KOPT-K1 (cell line): Measurements from ENCODE around the gene TRIM39.

ENCODE experiments used
- H3K27ac ChIP-seq: fragments of 200-600 bp; sonication (generic); 2 replicates; pipeline ENCODE4 v1.5.1; 2016; ENCODE audit warnings: antibody characterized with exemption, mild to moderate bottlenecking, low read depth, low read length; ENCODE audit not compliant: poor library complexity, severe bottlenecking
- H3K36me3 ChIP-seq: fragments of 200-600 bp; sonication (generic); 2 replicates; pipeline ENCODE4 v1.5.1; 2017; ENCODE audit warnings: antibody characterized with exemption, mild to moderate bottlenecking, low read length, moderate library complexity; ENCODE audit not compliant: insufficient read depth
- H3K9me3 ChIP-seq: fragments of 200-600 bp; sonication (generic); 2 replicates; pipeline ENCODE4 v1.5.1; 2017; ENCODE audit warnings: antibody characterized with exemption, low read length, mild to moderate bottlenecking; ENCODE audit not compliant: insufficient read depth, poor library complexity, severe bottlenecking

TRIM39 gene

DNA sequence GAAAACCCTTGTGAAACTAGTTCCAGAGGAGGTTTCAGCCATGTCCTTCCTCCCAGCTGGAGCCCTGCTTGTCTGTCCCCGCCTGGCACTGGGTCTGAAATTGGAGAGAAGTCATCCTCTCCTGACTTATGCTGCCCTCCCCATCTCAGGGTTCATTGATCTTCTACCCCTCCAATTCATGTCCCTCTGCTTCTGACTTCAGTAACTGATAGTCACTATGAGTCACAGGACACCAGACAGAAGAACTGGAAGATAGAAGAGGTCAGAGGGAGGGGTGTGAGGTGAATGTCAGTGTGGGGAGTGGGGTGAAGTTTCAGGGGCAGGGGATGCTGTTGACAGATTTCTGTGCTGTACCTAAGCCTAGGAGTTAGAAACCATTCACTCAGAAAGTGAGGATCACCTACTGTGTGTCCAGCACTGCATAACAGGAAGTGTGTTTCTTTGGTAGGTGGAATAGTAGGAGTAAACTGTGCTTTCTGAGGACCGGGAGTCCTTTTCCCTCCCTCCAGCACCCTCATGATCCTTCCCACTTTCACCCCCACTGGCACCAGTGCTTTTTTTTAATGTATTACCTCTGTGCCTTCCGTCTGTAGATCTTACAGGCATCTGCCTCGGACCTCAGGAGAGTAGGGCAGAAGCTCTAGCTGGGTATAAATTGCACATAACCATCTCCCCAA is 17.6 kb downstream of the TRIM39 start:
- Histone ChIP-seq H3K27ac (peak overlapping the region; percentile 79), H3K36me3 (peaks cover 47% of the 10 kb centered on the region), H3K9me3 (no peaks in the 10 kb centered on the region)

DNA sequence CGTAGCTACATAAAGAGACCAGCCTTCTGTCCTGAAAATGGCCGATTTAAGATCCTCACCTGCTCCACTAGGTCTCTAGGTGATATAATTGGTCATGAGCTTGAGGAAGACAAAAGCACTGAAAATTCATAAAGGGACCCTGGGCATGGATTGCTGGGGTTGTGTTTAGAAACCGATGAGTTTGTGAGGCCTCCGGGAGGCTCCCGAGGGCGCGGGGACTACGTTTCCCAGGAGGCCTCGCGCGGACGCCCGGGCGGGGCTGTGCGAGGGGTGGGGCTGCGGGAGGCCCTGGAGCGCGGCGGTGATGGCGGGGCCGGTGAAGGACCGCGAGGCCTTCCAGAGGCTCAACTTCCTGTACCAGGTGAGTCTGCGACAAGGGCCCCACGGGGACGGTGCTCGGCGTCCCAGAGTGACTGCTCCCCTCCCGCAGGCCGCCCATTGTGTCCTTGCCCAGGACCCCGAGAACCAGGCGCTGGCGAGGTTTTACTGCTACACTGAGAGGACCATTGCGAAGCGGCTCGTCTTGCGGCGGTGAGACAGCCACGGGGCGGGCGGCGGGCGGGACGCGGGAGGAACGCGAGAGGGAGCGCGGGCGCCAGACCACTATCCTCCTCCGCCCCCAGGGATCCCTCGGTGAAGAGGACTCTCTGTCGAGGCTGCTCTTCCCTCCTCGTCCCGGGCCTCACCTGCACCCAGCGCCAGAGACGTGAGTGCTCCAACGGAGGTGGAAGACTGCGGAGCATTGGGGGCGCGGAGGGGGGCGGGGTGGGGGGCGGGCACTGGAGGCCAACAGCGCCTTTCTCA is 18.3 kb downstream of the TRIM39 start, which contains the start of gene RPP21:
TSS of gene RPP21 (plus strand) at position 289 of the 804 bp plus-strand sequence. CDS start at position 305, 16 bp downstream.
- H3K27ac ChIP-seq: peak within 1 kb of the TSS; percentile 79
- H3K9me3 ChIP-seq: no peaks in the 10 kb centered on the region

DNA sequence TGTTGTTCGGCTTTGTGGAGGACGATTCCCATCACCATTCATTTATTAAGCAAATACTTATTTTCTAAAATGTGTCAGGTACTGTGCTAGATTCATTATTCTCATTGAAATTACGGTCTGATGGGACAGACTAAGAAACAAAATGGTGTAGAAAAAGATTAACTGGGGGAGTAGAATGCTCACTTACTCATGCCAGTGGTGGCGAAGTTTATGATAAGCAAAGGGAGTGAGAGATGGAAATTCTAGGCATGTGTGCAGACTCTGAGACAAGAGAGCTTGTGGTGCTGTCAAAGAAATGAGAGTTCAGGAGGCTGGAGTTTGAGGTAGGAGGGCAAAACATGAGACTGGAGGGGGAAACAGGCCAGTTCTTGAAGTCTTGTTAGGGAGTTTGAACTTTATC is 19.1 kb downstream of the TRIM39 start:
- H3K36me3 ChIP-seq: peaks cover 32% of the 10 kb centered on the region
- H3K9me3 ChIP-seq: no peaks in the 10 kb centered on the region
- H3K27ac ChIP-seq: no peak overlapping the region

More for the DNA sequence above, 18.3 kb downstream of the TRIM39 start, which contains the start of gene RPP21:
- H3K36me3 ChIP-seq: peaks cover 40% of the 10 kb centered on the region

DNA sequence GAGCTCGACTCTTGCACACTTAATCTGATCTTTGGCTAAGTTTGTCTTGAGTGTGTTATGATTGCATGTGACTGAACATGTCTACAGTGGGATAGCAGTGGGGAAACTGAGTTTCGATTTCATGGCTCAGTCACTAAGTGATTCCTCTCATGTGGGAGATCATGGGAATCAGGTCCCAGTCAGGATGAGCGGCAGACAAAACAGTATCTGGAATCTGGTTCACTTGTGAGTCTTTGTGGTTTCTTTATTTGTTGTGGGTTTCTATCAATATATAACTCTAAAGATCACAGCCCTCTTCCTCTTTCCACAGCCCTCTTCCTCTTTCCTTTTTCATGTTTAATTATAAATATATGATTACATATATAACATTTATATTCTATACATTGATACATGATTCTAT is 22.2 kb downstream of the TRIM39 start:
- Histone ChIP-seq H3K27ac (no peak overlapping the region), H3K9me3 (no peaks in the 10 kb centered on the region), H3K36me3 (peaks cover 14% of the 10 kb centered on the region)

DNA sequence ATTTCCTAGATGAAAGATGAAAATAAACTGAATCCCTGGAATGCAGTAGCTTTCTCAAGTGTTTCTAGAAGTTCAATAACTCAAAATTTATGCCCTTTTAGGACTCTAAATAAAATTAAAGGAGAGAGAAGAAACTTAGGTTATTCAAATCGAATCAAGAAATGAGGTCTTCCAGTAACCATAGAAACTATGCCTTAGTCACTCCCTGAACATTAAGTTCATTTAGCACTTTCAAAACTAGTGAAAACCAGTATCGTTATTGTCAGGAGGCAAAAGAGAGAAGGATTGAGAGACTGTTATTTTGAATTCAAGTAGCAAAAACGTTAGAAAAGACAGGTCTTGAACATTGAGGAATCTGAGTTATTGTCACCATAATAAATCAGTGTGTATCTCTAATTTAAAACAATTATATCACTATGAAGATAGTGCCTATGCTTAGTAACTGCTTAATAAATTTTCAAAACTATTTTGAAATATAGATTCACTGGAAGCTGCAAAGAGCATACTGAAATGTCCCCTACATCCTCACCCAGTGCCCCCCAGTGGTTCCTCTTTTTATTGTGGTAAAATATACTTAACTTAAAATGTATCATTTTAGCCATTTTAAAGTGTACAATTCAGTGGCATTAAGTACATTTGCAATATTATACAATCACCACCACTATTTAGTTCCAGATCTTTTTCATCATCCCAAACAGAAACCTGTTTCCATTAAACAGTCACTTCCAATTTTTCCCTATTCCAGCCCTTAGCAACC is 22.9 kb downstream of the TRIM39 start:
- H3K9me3 ChIP-seq: no peaks in the 10 kb centered on the region
- no peak overlapping the region for H3K27ac ChIP-seq
- peaks cover 14% of the 10 kb centered on the region for H3K36me3 ChIP-seq

DNA sequence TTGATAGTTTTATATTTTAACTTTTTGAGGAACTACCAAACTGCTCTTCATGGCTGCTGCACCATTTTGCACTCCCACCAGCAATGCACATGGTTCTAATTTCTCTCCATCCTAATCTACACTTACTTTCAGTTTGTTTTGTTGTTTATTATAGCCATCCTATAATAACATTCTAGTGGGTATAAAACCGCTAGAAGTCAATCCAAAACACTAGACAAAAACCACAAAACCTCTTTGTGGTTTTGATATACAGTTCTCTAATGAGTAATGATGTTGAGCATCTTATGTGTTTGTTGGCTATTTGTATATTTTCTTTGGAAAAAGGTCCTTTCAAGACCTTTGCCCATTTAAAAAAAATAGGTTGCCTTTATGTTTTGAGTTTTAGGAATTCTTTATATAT is 23.8 kb downstream of the TRIM39 start:
- H3K27ac ChIP-seq: no peak overlapping the region
- H3K9me3 ChIP-seq: no peaks in the 10 kb centered on the region
- peaks cover 14% of the 10 kb centered on the region for H3K36me3 ChIP-seq

DNA sequence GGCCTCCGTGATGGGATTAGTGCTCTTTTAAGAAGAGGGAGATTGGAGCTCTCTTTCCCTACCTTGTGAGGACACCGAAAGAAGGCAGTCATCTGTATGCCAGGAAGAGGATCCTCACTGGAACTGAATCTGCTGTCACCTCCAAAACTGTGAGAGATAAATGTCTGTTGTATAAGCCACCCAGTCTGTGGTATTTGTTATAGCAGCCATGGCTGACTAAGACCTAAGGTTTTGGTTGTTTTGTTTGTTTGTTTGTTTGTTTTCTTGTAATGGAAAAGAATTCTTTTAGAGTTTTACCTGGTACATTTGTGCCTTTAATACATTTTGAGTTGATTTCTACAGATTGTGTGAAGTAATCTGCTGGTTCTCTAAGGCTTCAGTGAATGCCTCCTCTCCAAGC is 25.8 kb downstream of the TRIM39 start:
- 0 out of 2 replicates have a peak, but pooled peaks cover 1% of the 10 kb centered on the region for H3K36me3 ChIP-seq
- no peak overlapping the region for H3K27ac ChIP-seq
- H3K9me3 ChIP-seq: no peaks in the 10 kb centered on the region

DNA sequence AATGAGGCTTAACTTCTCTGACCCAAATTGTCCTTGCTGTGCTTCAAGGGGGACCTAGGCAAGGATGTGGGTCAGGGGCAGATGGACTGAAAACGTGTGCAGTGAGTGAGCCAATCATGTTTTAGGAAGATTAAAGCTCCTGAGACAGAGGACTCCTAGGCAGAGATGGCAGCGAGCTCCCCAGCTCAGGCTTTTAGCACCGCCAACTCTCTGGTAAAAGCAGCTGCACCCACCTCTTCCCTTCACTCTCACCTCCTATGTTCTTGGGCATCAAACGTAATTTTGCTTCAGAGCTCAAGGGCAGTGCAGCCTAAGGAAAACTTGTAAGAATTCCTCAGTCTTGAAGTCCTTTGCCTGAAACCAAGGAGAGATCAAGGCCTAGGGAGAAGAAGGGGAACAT is 28.6 kb downstream of the TRIM39 start:
- Histone ChIP-seq H3K27ac (no peak overlapping the region), H3K36me3 (no peaks in the 10 kb centered on the region), H3K9me3 (no peaks in the 10 kb centered on the region)

DNA sequence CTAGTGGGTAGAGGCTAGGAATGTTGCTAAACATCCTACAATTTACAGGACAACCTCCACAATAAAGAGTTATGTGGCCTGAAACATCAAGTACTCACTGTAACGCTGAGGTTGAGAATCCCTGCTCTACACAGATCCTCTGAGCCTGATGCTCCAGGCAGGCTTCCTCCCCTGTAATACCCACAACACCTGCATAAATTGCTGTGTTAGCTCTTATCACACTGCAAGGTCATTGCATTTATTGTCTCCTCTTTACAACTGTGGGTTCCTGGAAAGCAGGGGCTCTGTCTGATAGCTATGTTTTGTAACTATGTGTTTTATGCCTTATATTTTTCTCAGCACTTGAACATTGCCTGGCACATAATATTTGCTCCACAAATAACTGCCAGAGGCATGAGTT is 29.8 kb downstream of the TRIM39 start:
- Histone ChIP-seq H3K9me3 (peaks cover 3% of the 10 kb centered on the region), H3K36me3 (no peaks in the 10 kb centered on the region), H3K27ac (no peak overlapping the region)

DNA sequence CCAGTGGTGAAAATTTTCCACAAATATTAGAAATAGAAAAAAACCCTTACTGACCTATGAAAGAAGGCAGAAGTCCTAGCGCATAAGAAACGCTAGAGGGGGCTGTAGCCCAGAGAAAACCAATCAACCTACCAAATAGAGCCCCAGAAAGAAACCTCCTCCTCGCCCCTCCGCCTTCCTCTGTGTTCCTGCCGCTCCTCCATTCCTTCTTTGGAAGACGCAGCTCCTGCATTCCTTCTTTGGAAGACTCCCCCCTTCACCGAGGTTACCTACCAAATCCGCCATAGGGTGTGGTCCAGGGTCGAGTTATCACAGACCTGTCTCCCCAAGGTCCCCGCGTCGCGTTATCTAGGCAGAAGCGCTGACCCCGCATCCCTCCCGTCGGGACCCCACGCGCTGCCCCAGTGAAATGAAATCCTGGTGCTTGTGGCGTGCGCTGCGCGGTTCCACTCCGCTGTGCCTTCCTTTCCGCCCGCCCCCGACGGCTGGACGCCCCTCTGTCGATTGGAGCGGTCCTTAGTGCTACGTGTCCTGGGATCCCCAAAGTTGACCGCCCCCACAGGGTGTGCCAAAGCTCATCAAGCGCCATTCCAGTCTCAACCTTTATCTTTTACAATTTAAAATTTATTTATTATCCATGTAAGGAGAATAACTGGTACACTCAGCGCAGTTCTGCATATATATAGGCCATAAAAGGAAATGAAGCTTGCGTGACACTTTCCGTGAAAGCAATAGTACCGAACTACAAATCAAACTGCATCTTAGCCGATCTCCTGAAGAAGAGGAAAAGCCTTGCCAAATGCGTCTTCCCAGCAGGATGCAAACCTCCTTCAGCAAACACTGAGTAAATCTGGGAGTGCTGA is 31.2 kb downstream of the TRIM39 start:
- Histone ChIP-seq H3K36me3 (no peaks in the 10 kb centered on the region), H3K27ac (no peak overlapping the region), H3K9me3 (peaks cover 8% of the 10 kb centered on the region)

DNA sequence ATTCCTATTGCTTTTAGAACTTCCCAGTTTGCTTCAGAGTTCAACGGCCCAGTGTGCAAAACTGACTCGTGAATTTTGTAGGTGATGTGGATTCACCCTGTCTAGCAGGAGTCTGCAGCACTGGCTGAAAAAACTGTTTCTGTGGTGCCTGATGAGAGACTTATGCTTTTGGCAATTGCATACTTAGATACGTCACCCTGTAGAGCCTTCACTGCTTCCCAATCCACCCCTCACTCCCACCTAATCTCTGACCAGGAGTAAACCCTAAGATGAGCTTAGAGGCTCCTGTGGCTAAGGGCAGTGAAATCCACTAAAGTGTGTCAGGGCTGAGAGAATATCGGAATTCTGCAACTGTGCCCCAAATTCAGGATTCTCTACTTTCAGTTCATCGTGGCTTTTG is 32.5 kb downstream of the TRIM39 start:
- Histone ChIP-seq H3K36me3 (no peaks in the 10 kb centered on the region), H3K27ac (no peak overlapping the region), H3K9me3 (peaks cover 8% of the 10 kb centered on the region)

DNA sequence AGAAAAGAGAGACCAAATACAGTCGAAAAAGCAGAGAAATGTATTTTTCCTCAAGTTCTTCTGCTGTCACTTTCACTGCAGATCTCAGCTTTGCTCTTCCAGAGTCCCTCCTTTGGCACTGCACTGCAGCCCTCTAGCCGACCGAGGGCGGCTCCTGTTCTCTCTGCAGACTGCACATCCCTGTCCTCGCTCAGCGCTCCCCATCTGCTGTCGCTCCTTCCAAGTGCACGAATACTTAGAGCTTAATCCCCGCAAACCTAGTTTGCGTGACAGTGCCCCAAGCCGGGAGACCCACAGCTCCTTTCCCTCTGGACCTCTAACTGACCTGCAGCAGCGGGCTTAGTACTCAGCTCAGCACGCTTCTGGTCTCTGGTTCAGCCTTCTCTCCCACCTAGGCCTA is 33.4 kb downstream of the TRIM39 start:
- Histone ChIP-seq H3K27ac (no peak overlapping the region), H3K9me3 (peaks cover 8% of the 10 kb centered on the region), H3K36me3 (no peaks in the 10 kb centered on the region)

DNA sequence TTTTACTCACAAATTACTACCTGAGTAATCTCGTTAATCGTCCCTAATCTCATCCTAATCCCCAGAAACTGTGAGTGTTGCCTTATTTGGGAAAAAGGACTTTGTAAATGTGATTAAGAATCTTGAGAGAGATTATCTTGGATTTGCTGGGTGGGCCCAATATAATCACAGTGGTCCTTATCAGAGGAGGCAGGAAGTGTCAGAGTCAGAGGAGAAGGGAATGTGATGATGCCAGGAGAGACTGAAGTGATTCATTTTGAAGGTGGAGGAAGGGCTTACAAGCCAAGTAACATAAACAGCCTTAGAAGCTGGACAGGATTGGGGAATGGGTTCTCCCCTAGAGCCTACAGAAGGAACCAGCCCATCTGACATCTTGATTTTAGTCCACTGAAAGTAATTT is 34.9 kb downstream of the TRIM39 start:
- Histone ChIP-seq H3K9me3 (peaks cover 8% of the 10 kb centered on the region), H3K36me3 (no peaks in the 10 kb centered on the region), H3K27ac (no peak overlapping the region)

DNA sequence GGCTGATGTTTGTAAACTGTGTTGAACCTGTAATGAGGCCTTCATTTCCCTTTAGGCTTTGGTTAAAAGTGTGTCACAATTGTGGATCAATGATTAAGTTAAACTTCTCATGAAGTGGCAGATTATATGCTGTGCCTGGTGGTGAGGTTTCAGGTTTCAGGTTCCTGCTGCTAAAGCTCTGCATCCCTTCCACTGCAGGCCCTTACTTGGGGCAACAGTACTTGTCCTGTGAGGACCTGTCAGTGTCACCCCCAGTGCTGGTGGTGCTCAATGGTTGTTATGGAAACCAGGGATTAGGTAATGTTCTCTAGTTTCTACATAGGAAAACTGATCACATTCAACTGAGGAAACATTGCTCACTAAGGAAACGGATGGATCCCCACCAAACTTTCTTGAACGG is 36.7 kb downstream of the TRIM39 start:
- Histone ChIP-seq H3K27ac (no peak overlapping the region), H3K36me3 (no peaks in the 10 kb centered on the region), H3K9me3 (peaks cover 11% of the 10 kb centered on the region)
